ENCODE results near the gene TMEM190. TPM values are rescaled to one million over a fixed set of nuclear protein-coding genes. Genes with fewer than 3 reads are reported as not detected.

The TMEM190 gene
- polyA plus RNA-seq, 1 experiment: 0.32 TPM

DNA sequence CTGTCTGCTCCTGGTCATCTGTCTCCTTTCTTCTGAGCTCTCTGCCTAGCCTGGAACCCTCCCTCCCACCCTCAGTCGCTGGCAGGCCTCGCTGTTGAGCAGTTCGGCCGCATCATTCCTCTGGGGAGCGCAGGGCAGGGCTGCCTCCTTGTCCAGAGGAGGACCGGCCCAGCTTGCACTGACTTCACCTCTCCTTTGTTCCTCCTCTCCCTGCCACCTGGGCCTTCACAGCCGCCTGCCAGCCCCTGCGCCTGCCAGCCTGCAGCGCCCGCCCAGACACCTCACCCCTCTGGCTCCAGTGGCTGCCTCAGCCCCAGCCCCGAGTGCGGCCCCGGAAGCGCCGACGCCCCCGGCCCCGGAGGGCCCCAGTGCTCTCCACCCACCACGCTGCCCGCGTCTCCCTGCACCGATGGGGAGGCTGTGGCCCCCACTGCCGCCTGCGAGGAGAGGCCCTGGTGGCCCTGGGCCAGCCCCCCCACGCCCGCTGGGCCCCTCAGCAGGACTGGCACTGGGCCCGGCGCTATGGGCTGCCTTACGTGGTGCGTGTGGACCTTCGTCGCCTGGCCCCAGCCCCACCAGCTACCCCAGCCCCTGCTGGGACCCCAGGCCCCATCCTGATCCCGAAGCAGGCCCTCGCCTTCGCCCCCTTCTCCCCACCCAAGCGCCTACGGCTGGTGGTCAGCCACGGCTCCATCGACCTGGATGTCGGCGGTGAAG, 29.7 kb upstream of the TMEM190 start:
- CTCF ChIA-PET: interaction anchor here (0.5 to 1.3 kb wide), 2 partner anchors 8 to 205 kb away, joined by 5 to 6 read pairs; partner anchors contain the start of gene KMT5C
- H3K9me3 ChIP-seq (ENCODE audit: control insufficient read depth, insufficient read depth, low read length): no peaks in the 10 kb centered on the region; the same call in 1 of the 2 replicates
- DNase-seq (ENCODE audit: low read depth, low spot score): no peak

DNA sequence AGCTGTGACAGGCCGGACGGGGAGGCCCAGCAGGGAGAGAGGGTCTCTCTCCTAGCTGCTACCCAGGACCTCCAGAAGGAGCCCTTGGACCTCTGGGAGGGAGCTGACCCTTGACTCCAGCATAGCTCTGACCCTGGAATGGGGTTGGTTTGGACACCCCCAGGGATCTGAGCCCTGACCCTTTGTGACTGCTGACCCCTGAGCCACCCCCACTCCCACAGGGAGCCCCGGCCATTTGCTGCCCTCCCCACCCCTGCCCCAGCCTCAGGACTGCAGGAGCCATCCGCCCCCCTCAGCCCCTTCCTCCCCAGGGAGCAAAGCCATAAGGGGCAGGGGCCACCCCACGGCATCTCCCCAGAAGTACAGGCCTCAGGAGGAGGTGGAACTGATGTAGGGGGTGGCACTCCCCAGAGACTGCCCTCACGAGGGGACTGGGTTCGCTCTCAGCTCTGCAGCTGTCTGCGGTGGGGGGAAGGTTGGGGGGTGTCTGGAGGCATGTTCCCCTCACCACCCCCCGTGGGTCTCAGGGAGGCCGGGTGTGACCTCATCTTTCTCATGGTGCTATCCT, 29.1 kb upstream of the TMEM190 start:
- peaks cover 8% of the 10 kb centered on the region for H3K27me3 ChIP-seq (ENCODE audit: control insufficient read depth, insufficient read depth, low read length)
- TF ChIP-seq, protein P1, sequence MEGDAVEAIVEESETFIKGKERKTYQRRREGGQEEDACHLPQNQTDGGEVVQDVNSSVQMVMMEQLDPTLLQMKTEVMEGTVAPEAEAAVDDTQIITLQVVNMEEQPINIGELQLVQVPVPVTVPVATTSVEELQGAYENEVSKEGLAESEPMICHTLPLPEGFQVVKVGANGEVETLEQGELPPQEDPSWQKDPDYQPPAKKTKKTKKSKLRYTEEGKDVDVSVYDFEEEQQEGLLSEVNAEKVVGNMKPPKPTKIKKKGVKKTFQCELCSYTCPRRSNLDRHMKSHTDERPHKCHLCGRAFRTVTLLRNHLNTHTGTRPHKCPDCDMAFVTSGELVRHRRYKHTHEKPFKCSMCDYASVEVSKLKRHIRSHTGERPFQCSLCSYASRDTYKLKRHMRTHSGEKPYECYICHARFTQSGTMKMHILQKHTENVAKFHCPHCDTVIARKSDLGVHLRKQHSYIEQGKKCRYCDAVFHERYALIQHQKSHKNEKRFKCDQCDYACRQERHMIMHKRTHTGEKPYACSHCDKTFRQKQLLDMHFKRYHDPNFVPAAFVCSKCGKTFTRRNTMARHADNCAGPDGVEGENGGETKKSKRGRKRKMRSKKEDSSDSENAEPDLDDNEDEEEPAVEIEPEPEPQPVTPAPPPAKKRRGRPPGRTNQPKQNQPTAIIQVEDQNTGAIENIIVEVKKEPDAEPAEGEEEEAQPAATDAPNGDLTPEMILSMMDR (IDR thresholded peaks at IDR 0.05; ENCODE audit: low read depth, low read length): no peak
- ChIA-PET CTCF (interaction anchor here (0.5 to 1.3 kb wide), 2 partner anchors 8 to 206 kb away, joined by 5 to 6 read pairs; partner anchors contain the start of gene KMT5C), POLR2A (no interaction called here)
- H3K27ac ChIP-seq (ENCODE audit: low read depth, low read length): no peak overlapping the region
- no peaks in the 10 kb centered on the region; the same call in 1 of the 2 replicates for H3K9me3 ChIP-seq (ENCODE audit: control insufficient read depth, insufficient read depth, low read length)
- DNase-seq (ENCODE audit: low read depth, low spot score): no peak
- H3K4me3 ChIP-seq (ENCODE audit: low read depth, low read length): no peak overlapping the region

More for the DNA sequence above, 29.7 kb upstream of the TMEM190 start:
- TF ChIP-seq, protein P1 (IDR thresholded peaks at IDR 0.05; ENCODE audit: low read depth, low read length): no peak
- POLR2A ChIA-PET: interaction anchor here (0.7 kb wide), 1 partner anchor 252 kb away, joined by 5 read pairs; the partner anchor contains the start of gene FIZ1
- Histone ChIP-seq H3K27ac (ENCODE audit: low read depth, low read length) (no peak overlapping the region), H3K27me3 (ENCODE audit: control insufficient read depth, insufficient read depth, low read length) (peaks cover 4% of the 10 kb centered on the region), H3K4me3 (ENCODE audit: low read depth, low read length) (no peak overlapping the region)

DNA sequence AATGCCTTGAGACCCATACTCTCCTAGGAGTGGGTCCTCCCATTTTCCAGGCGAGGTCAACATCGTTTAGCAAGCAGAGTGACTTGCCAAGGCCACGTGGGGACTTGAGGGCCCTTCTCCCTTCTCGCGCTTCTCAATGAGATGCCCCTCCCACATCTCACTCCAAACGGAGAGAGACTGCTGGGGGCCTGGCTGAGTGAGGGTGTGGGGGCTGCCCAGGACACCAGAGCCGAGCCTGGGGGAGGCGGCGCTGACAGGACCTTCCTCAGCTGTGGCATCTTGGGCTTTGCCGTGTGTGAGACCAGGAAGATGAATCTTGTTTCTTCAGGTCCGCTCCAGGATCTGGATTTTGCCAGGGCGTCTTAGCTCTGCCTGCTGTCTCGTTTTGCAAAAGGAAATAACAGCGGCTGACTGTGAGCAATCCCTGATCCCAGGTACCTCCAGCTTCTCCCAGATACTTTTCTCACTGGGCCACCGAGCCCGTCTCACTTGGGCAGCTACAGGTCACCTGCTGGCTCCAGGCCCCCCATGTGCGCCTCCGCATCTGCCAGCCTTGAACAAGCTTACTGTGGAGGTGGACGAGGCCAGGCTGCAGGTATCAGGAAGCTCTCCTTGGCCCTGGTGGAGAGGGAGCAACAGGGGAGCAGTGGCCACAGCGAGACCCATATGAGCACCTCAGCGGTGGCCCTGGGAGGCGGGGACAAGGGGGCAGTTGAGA, 28.1 kb upstream of the TMEM190 start:
- CTCF ChIA-PET: interaction anchor here (1.3 kb wide), 2 partner anchors 9 kb away, joined by 4 to 6 read pairs; partner anchors contain the start of gene KMT5C
- no peak for DNase-seq (ENCODE audit: low read depth, low spot score)
- TF ChIP-seq, protein P1 (IDR thresholded peaks at IDR 0.05; ENCODE audit: low read depth, low read length): no peak
- POLR2A ChIA-PET: interaction anchor here (0.8 kb wide), 1 partner anchor 9 kb away, joined by 3 read pairs; no protein-coding TSS in a partner anchor
- Histone ChIP-seq H3K9me3 (ENCODE audit: control insufficient read depth, insufficient read depth, low read length) (no peaks in the 10 kb centered on the region; the same call in 1 of the 2 replicates), H3K27ac (ENCODE audit: low read depth, low read length) (no peak overlapping the region), H3K27me3 (ENCODE audit: control insufficient read depth, insufficient read depth, low read length) (peaks cover 16% of the 10 kb centered on the region), H3K4me3 (ENCODE audit: low read depth, low read length) (no peak overlapping the region)

DNA sequence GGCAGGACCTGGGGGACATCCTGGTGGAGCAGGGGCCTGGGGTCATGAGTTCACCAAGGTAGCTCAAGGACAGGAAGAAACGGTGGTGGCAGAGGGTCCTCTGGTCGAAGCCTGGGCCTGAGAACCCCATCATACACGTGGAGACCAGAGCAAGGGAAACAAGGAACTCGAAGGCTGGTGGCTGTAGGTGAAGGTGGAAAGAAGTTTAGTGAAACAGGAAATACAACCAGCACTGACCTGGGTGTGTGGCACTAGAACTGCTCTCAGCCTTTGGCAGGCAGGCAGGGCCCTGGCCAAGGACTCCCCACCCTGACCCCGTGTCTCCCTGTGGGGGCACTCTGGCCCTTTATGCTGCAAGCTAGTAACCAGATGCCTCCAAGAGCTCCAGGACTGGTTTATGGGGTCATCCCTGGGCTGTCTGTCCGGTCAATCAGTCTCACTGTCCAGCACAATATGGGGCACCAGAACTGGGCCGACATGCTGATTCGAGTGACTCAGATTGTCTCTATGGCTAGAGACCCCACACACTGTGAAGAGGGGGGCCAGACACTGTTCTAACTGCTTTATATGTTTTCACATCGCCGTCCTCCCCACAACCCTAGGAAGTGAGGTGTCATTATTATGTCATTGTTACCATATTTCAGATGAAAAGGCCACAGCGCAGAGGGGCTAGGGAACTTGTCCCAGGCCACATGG, 25.9 kb upstream of the TMEM190 start:
- no peak for DNase-seq (ENCODE audit: low read depth, low spot score)
- POLR2A ChIA-PET: no interaction called here
- no peaks in the 10 kb centered on the region; the same call in 1 of the 2 replicates for H3K9me3 ChIP-seq (ENCODE audit: control insufficient read depth, insufficient read depth, low read length)
- no peak overlapping the region for H3K4me3 ChIP-seq (ENCODE audit: low read depth, low read length)
- H3K27ac ChIP-seq (ENCODE audit: low read depth, low read length): no peak overlapping the region
- H3K27me3 ChIP-seq (ENCODE audit: control insufficient read depth, insufficient read depth, low read length): peaks cover 22% of the 10 kb centered on the region
- TF ChIP-seq, protein P1 (IDR thresholded peaks at IDR 0.05; ENCODE audit: low read depth, low read length): no peak
- CTCF ChIA-PET: no interaction called here
